GM12872 (cell line): ENCODE results near the gene MED15.

Source experiments
- TF ChIP-seq, protein P1 (sequence below): IDR thresholded peaks from 3 replicates; pipeline ENCODE4 v1.5.1; 2011; ENCODE audit warnings: low read depth, mild to moderate bottlenecking, low read length, moderate library complexity; ENCODE audit not compliant: insufficient read depth

MED15 gene

DNA sequence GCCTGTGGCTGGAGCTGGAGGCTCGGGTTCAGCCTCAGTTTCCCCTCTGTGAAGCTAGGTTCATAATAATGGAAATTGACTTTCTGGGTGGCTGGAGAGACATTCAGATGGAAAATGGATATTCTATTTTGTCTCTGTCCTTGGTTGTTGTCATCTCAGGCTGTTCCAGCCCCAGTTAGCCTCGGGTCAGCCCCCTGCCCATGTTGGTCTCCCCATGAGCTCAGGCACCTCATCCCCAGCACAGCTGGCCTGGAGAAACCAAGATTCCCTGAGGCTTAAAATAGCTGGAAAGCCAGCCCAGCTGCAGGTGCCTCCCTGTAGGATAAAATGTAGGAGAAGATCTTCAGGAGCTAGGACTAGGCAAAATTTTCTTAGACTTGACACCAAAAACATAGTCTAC lies 129.5 kb downstream of the MED15 start:
- TF ChIP-seq, protein P1, sequence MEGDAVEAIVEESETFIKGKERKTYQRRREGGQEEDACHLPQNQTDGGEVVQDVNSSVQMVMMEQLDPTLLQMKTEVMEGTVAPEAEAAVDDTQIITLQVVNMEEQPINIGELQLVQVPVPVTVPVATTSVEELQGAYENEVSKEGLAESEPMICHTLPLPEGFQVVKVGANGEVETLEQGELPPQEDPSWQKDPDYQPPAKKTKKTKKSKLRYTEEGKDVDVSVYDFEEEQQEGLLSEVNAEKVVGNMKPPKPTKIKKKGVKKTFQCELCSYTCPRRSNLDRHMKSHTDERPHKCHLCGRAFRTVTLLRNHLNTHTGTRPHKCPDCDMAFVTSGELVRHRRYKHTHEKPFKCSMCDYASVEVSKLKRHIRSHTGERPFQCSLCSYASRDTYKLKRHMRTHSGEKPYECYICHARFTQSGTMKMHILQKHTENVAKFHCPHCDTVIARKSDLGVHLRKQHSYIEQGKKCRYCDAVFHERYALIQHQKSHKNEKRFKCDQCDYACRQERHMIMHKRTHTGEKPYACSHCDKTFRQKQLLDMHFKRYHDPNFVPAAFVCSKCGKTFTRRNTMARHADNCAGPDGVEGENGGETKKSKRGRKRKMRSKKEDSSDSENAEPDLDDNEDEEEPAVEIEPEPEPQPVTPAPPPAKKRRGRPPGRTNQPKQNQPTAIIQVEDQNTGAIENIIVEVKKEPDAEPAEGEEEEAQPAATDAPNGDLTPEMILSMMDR, result no peak
